DOHH2 (cell line): ENCODE measurements around the gene BCAR3.

ENCODE experiments used
- H3F3A ChIP-seq: fragments of 200-600 bp; sonication (generic), shearing (Covaris generic); 2 replicates; pipeline ENCODE4 v1.6.0; 2016; ENCODE audit warnings: antibody characterized with exemption, mild to moderate bottlenecking; ENCODE audit not compliant: control insufficient read depth, insufficient read depth
- H3K27ac ChIP-seq: fragments of 200-600 bp; sonication (generic); 2 replicates; pipeline ENCODE4 v1.5.1; 2014; ENCODE audit warnings: low read depth, mild to moderate bottlenecking, low read length, moderate library complexity
- H3K27me3 ChIP-seq: fragments of 200-600 bp; sonication (generic); 2 replicates; pipeline ENCODE4 v1.6.1; 2014; ENCODE audit warnings: mild to moderate bottlenecking, low read length, mixed read lengths; ENCODE audit not compliant: control insufficient read depth
- H3K36me3 ChIP-seq: fragments of 200-600 bp; sonication (generic); 2 replicates; pipeline ENCODE4 v1.6.1; 2014; ENCODE audit warnings: mild to moderate bottlenecking, low read length, moderate library complexity, mixed read lengths; ENCODE audit not compliant: control insufficient read depth
- H3K4me1 ChIP-seq: fragments of 200-600 bp; sonication (generic); 2 replicates; pipeline ENCODE4 v1.6.1; 2014; ENCODE audit warnings: mild to moderate bottlenecking, low read length, mixed read lengths; ENCODE audit not compliant: control insufficient read depth
- H3K4me2 ChIP-seq: fragments of 200-600 bp; sonication (generic); 2 replicates; pipeline ENCODE4 v1.6.0; 2014; ENCODE audit warnings: mild to moderate bottlenecking, low read length, moderate library complexity
- H3K4me3 ChIP-seq: fragments of 200-600 bp; sonication (generic); 2 replicates; pipeline ENCODE4 v1.5.1; 2014; ENCODE audit warnings: mild to moderate bottlenecking, low read length, mixed read lengths
- H3K79me2 ChIP-seq: fragments of 200-600 bp; sonication (generic); 2 replicates; pipeline ENCODE4 v1.6.1; 2014; ENCODE audit warnings: mild to moderate bottlenecking, low read length, mixed read lengths; ENCODE audit not compliant: control insufficient read depth
- H3K9me2 ChIP-seq: fragments of 200-600 bp; sonication (generic); replicated peaks from 2 replicates; pipeline ENCODE4 v1.6.1; 2014; ENCODE audit warnings: mild to moderate bottlenecking, low read length, mixed read lengths; ENCODE audit not compliant: control insufficient read depth
- H3K9me3 ChIP-seq: fragments of 200-600 bp; sonication (generic); 2 replicates; pipeline ENCODE4 v1.6.1; 2014; ENCODE audit warnings: antibody characterized with exemption, low read length, mixed read lengths; ENCODE audit not compliant: control insufficient read depth, insufficient read depth
- H4K20me1 ChIP-seq: fragments of 200-600 bp; sonication (generic); 2 replicates; pipeline ENCODE4 v1.6.0; 2014; ENCODE audit warnings: low read depth, mild to moderate bottlenecking, antibody characterized with exemption, low read length, moderate library complexity; ENCODE audit not compliant: control insufficient read depth, insufficient read depth
- EZH2phosphoT487 ChIP-seq: fragments of 200-600 bp; sonication (generic); IDR thresholded peaks from 2 replicates; pipeline ENCODE4 v1.6.1; 2017; ENCODE audit warnings: borderline replicate concordance, mild to moderate bottlenecking, antibody characterized with exemption, low read length, moderate library complexity, mixed read lengths
- TF ChIP-seq, protein P1 (sequence below): fragments of 200-600 bp; sonication (generic); IDR thresholded peaks from one replicate; pipeline ENCODE4 v1.5.1; 2014; ENCODE audit warnings: antibody characterized with exemption, mild to moderate bottlenecking, low read depth, low read length; ENCODE audit not compliant: poor library complexity, severe bottlenecking

BCAR3 gene

GRCh38 chr1:93537396-93537795, 144.2 kb downstream of the BCAR3 start:
- Histone ChIP-seq H3K79me2 (no peaks in the 10 kb centered on the region), H3K9me3 (no peaks in the 10 kb centered on the region), H4K20me1 (no peaks in the 10 kb centered on the region), H3K27me3 (no peaks in the 10 kb centered on the region), H3K9me2 (no peaks in the 10 kb centered on the region; the same call in 1 of the 2 replicates), H3K4me2 (no peak overlapping the region), H3F3A (no peaks in the 10 kb centered on the region), H3K4me3 (no peak overlapping the region), H3K36me3 (no peaks in the 10 kb centered on the region), H3K27ac (no peak overlapping the region), H3K4me1 (peaks cover 5% of the 10 kb centered on the region; the same call in 1 of the 2 replicates)
- TF ChIP-seq, protein P1, sequence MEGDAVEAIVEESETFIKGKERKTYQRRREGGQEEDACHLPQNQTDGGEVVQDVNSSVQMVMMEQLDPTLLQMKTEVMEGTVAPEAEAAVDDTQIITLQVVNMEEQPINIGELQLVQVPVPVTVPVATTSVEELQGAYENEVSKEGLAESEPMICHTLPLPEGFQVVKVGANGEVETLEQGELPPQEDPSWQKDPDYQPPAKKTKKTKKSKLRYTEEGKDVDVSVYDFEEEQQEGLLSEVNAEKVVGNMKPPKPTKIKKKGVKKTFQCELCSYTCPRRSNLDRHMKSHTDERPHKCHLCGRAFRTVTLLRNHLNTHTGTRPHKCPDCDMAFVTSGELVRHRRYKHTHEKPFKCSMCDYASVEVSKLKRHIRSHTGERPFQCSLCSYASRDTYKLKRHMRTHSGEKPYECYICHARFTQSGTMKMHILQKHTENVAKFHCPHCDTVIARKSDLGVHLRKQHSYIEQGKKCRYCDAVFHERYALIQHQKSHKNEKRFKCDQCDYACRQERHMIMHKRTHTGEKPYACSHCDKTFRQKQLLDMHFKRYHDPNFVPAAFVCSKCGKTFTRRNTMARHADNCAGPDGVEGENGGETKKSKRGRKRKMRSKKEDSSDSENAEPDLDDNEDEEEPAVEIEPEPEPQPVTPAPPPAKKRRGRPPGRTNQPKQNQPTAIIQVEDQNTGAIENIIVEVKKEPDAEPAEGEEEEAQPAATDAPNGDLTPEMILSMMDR: no peak
- TF ChIP-seq EZH2phosphoT487: no peak

- H3K4me2 ChIP-seq: no peak overlapping the region
Measured at GRCh38 chr1:93533677-93534076, 148.0 kb downstream of the BCAR3 start.

GRCh38 chr1:93532780-93533378, 148.8 kb downstream of the BCAR3 start:
- Histone ChIP-seq H3K27me3 (no peaks in the 10 kb centered on the region), H3K4me3 (no peak overlapping the region), H3K36me3 (no peaks in the 10 kb centered on the region), H3K9me2 (no peaks in the 10 kb centered on the region; the same call in 1 of the 2 replicates), H3K4me1 (peaks cover 9% of the 10 kb centered on the region), H3K27ac (no peak overlapping the region), H4K20me1 (no peaks in the 10 kb centered on the region), H3K79me2 (no peaks in the 10 kb centered on the region), H3F3A (no peaks in the 10 kb centered on the region), H3K4me2 (no peak overlapping the region), H3K9me3 (no peaks in the 10 kb centered on the region)
- TF ChIP-seq EZH2phosphoT487: no peak
- TF ChIP-seq, protein P1: no peak

More at GRCh38 chr1:93533677-93534076, 148.0 kb downstream of the BCAR3 start:
- no peaks in the 10 kb centered on the region for H3K36me3 ChIP-seq
- TF ChIP-seq, protein P1: no peak
- TF ChIP-seq EZH2phosphoT487: no peak
- H3K9me3 ChIP-seq: no peaks in the 10 kb centered on the region
- no peaks in the 10 kb centered on the region for H3K27me3 ChIP-seq
- no peak overlapping the region for H3K4me3 ChIP-seq
- no peaks in the 10 kb centered on the region for H3F3A ChIP-seq
- no peaks in the 10 kb centered on the region; the same call in 1 of the 2 replicates for H3K9me2 ChIP-seq
- no peaks in the 10 kb centered on the region for H4K20me1 ChIP-seq
- peaks cover 6% of the 10 kb centered on the region for H3K4me1 ChIP-seq
- no peak overlapping the region for H3K27ac ChIP-seq
- no peaks in the 10 kb centered on the region for H3K79me2 ChIP-seq
